GM19467 (cell line): ENCODE results near the gene VGLL1.

ENCODE experiments used
- ATAC-seq: cut with Tn5 transposase; IDR thresholded peaks from one replicate; pipeline ENCODE4 v1.9.1; 2021; ENCODE audit warnings: mild to moderate bottlenecking, moderate library complexity; ENCODE audit not compliant: unreplicated experiment

The VGLL1 gene, protein sequence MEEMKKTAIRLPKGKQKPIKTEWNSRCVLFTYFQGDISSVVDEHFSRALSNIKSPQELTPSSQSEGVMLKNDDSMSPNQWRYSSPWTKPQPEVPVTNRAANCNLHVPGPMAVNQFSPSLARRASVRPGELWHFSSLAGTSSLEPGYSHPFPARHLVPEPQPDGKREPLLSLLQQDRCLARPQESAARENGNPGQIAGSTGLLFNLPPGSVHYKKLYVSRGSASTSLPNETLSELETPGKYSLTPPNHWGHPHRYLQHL

DNA sequence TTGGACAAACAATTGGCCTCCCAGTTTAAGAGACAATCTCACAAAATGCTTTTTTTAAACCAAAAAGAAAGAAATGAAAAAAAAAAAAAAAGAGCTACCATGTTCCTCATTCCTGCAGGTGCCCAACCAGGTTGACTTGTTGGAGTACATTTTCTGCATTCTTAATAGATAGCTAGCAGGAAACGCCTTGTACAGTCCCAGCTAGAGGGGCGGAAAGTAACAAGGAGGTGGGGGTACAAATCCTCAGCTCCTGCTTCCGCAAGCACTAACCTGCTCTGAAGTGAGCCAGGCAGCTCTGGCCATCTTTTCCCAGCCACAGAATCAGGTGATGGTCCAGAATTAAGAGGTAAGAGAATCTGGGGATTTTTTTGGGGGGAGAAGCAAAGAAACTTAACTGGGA is at the start of gene VGLL1:
VGLL1 (plus strand) TSS at position 265 of the 400 bp plus-strand sequence. CDS start 3,806 bp downstream, outside the sequence.
- ATAC-seq = no peak

DNA sequence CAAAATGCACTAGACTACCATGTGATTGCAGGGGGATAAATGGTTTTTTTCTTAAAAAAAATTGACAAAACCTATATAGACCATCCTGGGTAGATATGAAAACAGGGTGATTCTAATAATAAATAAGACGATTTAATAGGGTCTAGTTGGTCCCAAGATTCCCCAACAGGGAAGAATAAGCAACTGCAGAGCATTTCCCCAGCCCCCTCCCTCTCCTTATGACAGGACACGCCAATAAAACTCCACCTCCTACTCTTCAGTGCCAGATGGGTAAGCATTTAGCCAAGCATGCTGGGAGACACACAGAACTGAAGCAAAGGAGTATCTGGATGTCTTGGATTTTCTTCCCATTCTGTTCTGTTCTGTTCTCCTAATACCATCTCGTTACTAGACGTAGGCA is 44.4 kb upstream of the VGLL1 start, which contains the start of gene BRS3:
BRS3 (plus strand) TSS at position 301 of the 400 bp plus-strand sequence. CDS start 168 bp downstream, outside the sequence.
- no peak for ATAC-seq

DNA sequence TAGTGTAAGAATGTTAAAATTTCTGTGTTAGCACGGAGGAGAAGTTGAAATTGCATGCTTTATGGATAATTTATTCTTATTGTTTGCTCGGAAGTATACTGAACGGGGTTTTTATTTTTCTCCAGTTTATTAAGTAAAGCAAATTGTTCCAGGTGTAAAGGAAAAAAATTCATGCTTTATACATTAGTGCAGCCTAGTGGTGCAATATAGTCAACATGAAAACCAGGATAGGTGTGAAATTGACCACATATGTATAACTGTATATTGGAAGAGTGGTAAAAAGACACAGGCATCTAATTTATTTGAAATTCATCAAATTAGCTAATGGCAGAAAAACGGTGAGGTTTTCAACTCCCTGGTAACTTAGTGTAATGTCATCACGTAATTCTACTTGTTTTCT is 43.3 kb upstream of the VGLL1 start:
- no peak for ATAC-seq

DNA sequence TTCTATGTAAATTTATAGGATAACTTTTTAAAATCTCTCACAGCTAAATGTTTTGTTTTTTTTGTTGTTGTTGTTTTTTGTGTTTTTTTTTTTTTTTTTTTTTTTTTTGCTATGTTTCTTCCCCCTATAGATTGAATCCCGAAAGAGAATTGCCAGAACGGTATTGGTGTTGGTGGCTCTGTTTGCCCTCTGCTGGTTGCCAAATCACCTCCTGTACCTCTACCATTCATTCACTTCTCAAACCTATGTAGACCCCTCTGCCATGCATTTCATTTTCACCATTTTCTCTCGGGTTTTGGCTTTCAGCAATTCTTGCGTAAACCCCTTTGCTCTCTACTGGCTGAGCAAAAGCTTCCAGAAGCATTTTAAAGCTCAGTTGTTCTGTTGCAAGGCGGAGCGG is 40.2 kb upstream of the VGLL1 start:
- ATAC-seq = no peak

DNA sequence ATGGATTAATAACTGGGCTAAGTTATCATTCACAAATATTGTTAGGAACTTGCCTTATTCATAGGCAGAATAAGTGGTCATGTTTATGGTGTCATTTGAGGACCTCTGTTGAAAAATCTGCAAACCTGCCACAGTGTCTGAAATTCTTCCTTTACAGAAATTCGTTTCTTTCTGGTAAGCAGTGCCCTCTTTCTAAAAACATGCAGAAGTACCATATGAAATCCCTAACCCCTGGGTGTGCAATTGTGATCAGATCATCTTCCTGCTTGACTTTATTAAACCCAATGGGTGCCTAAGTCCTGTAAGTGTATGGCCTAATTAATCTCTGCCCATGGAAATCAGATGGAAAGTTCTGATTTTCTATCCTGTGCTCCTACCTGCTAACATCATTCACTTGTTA is 39.0 kb upstream of the VGLL1 start:
- no peak for ATAC-seq

DNA sequence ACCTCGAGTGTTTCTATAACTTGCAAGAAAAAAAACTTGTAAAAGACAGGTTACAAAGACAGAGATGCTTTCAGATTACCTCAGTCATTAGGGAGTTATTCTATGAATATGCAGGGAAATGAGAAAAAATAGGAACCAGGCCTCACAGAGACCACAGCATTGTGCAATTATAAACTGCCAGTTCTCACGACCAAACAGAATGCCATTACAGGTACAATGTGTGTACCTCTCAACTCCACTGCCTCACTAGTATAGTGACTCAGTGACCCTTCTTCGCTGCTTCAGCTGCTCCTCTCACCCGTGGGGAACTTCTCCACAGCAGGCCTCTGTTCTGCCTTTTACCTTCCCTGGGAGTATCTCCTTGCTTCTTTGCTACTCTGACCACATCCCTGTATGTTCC is 37.0 kb upstream of the VGLL1 start:
- no peak for ATAC-seq

DNA sequence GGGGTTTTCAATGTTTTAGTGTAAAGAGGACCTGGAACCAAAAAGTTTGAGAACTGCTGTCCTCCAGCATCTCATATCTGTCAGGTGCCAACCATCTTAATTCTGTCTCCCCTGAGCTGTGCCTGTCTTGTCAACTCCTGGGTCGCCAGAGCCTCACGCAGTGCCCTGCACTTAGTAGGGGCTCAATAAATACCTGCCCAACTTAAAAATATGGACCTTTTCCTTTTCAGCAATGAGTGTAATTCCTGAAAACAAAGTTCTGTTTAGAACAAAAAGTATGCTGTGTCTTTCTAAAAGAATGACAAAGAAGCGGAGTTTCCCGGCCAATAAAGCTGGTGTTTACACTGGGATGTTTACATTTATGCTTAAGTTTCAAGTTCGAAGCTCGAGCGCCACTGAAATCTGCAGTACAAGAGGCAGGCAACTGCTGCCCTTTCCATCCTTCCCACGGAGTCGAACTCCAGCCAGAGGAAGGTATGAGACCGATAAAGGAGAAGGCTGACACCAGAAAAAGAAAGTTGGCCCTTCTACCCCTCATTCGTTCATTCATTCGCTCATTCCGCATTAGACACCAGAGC is 35.7 kb upstream of the VGLL1 start:
- ATAC-seq = peak; percentile 0

DNA sequence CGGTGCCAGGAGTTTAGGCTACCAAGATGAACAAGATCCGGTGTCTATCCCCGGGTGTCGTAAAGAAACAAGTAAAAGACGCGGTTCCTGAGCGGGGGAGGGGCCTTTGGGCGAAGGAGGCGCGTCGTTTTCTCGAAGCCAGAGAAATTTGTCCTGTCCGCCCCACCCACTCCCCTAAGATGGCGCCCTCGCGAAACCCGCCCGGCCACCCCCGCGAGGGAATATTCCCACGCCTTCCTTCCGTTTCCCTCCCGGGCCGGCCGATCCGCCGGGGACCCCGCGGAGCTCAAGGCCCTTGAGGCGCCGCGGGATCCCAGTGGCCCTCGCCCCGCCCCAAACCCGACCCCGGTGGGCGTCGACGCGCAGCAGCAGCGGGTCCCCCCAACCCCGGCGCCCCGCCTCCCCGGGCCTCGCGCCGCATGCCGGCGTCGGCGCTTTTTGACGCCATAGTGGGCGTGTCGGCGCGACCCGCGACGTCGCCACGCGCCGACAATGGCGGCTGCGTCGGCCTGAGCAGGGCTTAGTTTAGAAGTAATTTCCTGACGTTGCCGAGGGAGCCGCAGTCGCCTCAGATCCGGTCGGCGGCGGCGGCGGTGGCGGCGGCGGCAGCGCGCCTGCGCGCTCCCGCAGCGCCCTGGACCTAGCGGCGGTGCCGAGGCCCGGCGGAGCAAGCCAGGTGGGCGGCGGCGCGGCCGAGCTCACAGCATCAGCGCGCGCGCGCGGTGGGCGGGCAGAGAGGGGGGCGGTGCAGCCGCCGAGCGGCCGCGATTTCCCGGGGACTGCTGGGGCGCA is 35.1 kb upstream of the VGLL1 start:
- ATAC-seq = peak; percentile 75

DNA sequence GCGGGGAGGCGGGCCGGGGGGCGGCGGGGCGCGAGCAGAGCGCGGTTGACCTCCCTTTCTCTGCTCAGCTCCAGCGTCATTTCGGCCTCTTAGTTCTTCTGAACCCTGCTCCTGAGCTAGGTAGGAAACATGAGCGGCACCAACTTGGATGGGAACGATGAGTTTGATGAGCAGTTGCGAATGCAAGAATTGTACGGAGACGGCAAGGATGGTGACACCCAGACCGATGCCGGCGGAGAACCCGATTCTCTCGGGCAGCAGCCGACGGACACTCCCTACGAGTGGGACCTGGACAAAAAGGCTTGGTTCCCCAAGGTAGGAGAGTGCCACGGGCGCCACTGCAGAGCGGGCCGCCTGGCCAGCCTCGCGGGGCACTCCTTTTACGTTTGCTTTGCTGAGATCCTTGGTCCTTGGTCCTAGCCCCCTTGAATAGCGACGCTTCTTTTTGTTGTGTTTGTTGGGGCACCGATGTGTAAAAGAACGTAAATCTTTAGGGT is 34.4 kb upstream of the VGLL1 start, which contains the start of gene HTATSF1:
HTATSF1 (plus strand) TSS at position 37 of the 497 bp plus-strand sequence; CDS start at position 130, 93 bp downstream.
- no peak for ATAC-seq

DNA sequence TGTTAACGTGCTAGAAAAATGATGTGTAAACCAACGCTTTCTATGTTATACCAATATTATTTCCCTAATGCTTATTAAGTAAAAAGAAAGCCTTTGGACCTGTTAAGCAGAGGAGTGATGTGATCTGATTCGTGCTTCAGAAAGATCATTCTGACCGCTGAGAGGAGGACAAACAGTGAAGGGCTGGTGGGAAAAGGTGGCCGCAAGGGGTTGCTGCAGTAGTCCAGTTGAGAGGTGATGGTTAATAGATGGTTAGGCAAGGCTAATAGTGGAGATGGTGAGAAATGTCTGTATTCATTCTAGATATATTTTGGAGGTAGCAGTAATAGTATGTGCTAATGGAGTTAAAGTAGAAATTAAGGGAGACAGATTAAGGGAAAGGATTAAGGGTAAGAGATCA is 12.9 kb upstream of the VGLL1 start:
- ATAC-seq = no peak

DNA sequence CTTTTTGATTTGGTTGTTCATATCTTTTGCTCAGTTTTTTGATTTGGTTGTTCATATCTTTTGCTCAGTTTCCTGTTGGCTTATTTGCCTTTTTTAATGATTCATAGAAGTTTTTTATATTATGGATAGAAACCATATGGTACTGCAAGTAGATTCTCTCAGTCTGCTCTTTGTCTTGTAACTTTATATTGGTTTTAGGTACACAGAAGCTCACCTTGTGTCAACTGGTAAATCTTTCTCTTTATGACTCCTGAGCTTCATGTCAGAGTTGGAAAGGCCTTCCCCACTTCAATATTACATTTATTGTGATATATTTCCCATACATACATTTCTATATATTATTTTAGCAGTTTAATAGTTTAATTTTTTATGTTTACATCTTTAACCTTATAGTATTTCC is 8.2 kb upstream of the VGLL1 start:
- ATAC-seq = no peak

DNA sequence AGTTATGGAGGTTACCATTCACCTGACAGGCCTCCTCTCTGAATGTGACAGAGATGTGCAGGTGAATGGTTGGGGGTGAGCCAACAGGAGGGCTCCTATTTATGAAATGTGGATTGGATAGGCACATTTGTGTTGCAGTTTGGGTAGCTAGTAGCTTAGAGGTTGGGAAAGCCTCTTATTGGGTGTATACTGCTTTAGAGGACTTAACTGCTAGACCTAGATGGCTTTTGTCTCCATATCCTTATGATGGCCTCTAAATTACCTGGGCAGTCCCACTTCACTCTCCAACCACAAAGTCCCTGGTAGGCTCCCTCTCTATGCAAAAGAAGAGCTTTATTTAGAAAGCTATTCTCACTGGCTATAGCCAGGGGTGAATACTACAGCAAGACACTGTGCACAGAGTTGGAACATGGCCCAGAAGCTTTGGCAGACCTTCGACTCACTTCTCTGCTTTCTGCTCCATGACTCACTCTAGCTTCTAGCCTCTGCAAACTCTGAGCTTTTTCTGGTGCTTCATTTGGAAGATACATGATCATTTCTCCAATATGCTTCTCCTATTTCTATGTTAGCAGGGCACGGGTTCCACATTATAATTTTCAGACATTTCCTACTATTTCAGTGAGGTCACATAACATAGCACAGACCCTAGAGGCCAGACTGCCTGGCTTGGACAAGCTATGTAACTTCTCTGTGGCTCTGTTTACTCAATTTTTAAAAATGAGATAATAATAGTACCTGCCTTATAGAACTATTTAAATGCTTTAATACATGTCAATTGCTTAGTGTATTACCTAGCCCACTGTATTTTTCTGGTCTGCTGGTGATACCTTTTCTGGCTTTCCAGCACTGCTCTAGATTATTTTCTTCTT is 6.0 kb upstream of the VGLL1 start:
- ATAC-seq = no peak

DNA sequence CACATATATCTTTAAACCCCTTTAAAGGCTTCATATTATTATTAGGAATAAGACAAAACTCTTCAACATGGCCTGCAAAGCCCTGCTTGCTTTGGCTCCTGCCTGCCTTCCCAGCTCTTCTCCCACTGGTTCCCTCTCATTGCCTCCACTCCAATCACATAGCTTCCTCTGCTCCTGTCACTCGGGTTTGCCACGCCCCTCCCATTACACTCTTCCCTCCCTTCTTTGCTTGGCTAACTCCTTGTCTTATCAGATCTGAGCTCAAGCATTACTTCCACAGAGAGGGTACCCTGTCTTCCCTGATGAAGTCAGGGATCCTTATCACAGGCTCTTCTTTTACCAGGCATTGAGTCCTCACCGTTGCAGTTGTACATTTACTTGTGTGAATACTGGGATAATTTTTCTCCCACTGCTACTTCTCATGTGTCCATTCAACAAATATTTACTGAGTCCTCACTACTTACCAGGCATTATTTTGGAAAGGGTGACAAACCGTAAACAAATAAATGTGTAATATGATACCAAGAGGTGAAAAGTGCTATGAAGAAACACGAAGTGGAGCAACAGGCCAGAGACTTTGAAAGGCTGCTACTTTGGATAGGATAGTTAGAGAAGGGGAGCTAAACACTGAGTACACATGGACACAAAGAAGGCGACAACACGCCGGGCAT is 3.2 kb upstream of the VGLL1 start:
- no peak for ATAC-seq

DNA sequence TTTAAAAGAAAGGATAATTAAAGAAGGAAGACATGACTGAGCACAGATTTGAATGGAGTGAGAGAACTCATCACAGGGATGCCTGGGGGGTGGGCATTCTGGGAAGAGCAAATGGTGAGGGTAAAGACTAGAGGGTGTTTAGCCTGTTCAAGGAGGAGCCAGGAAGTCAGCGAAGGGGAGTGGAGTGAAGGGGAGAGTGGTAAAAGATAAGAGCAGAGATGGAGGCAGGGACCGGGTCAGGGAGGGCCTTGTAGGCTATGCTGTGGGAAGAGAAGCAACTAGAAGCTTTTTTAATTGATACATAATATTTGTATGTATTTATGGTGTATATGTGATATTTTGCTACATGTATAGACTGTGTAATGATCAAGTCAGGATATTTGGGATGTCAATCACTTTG is 2.2 kb upstream of the VGLL1 start:
- no peak for ATAC-seq

DNA sequence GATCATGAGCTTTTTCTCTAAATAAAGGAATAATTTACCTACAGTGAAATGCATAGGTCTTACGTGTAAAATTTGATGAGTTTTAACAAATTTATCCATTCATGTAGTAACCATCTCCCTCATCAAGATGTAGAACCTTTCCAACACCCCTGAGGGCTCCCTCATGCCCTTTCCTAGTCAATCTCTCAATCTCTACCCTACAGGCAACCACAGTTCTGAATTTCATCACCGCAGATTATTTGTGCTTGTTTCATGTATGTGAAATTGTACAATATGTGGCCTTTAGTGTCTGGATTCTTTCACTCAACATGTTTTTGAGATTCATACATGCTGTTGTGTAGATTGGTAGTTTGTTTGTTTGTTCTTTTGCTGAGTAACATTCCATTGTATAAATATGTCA is 2.1 kb downstream of the VGLL1 start:
- no peak for ATAC-seq

DNA sequence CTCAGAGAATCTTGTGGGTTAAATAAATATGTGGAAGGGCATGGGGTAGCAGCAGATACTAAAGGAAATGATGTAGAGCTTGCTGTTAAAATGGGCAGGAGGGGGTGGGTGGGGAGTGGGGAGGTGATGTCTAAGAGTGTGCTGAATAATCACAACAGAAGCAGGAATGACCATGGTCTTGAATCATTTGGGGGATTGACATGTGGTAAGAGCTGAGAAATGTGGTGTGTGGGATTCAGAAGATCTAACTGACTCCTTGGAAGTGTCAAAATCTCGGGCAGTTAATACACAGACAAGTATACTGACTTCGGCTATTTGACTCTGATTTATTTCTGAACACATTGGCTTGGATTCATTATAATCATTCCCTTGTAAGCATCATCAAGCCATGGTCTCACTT is 6.8 kb downstream of the VGLL1 start:
- no peak for ATAC-seq

DNA sequence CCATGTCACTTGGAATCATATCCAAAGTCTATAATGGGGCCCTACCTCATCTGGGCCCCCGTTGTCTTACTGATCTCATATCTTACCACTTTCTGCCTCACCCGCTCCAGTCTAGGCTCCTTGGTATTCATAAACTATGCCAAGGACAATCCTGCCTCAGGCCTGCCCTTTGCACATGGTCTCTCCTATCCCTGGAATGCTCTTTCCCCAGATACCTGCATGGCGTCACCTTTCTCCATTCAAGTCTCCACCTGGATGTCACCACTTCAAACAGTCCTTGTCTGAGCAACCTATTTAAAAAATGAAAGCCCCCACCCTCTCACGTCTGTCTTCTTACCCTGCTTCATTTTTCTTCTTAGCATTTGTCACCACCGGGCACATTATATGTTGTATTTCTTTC is 8.2 kb downstream of the VGLL1 start:
- no peak for ATAC-seq

DNA sequence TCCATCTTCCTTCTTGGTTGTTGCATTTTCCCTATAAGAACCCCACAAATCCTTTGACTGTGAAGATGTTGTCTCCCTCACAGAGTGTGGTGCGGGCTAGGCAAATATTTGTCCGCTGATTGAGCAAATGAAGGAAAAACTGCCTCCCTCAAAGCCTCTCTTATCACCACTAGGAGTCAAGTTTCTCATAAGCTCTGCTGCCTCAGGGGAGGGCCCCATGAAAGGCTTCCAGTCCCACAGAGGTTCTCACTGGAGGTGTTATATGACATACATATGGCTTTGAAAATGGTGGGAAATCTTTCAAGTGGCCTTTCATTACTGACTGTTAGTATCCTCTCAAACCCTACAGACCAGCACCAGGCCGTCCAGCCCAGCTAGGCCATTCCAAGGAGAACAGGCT is 9.3 kb downstream of the VGLL1 start:
- ATAC-seq = no peak

DNA sequence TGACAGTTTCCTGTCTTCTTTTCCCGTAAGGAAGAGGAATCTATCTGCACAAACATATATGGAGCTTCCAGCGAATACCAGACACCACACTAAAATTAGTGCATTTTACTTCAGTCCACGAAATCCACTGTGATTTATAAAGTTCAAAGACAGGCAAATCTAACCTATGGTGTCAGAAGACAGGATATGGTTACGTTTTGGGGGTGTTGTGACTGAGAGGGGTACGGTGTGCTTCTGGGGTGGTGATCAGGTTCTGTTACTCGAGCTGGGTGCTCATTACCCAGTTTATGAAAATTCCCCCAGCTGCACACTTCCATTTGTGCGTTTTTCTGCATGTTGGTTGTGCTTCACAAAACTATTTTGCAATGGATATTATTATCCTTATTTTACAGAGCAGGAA is 10.3 kb downstream of the VGLL1 start:
- ATAC-seq = no peak

DNA sequence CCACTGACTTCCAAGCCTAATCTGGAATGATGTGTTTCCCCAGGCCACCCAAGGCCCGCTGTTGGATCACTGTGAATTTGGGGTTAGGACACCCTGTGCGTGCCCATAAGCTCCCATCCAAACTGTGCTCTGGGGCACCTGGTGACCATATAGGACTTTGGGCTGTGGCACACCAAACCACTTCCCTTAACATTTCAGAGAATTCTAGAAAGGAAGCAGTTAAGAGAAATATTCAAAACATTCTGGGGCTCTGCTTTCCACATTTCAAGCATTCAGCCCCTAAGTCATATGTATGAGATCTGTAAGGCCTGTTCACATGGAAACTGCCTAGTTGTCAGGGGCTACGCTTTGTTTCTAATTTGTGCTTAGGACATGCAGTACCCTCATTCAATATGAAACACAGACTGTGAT is 14.4 kb downstream of the VGLL1 start:
- ATAC-seq = no peak
